ENCODE measurements around the gene IRS4. TPM values are rescaled to one million over a fixed set of nuclear protein-coding genes. Genes with fewer than 3 reads are reported as not detected.

Gene IRS4
- total RNA-seq: not detected in 2 replicates

DNA sequence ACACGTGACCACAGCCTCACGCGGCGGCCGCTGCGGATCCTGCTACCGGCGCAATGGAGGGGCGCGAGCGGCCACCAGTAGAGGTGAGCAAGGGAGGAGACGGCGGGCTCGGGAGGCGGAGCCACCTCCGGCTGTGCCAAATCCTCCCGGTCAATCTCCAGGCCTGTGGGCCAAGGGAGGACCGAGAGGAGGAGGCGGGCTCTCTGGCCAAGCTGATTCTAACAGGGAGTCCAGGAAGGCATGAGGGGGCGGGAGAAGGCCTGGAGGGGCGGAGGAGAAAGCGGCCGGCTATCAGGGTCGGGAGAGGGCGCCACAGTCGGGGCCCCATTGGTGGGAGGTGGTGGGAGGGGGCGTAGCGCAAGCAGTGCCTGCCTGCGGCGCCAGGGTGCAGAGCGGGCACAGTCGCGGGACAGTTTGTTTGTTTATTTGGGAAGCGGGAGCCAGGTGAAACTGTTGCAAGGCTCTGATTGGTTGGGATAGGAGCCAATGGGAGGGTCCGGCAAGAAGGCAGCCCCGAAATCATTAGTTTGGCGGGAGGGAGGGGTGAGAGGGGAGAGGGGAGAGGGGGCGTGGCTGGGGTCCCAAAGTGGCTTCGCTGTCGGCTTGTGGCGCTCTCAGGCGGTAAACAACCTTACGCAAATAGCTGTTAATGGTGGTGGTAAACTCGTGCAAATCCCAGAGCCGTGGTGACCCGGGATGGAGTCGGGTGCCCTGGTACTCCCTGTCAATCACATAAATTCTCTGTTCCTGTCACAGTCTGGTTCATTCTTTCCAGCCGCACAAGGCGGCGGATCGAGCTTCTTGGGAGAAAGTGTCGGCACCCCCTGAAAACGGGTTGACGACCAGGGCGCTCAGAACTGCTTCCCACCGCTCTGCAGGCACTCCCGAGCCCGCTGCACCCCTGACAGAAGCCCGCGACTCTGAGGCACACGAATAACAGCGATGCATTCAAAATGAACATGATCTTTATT, at the start of gene IRS4:
IRS4 (minus strand) TSS at position 55 of the 971 bp plus-strand sequence.

Data from uterine smooth muscle cell (primary cell).